Activated naive CD4-positive, alpha-beta T cell treated with anti-CD3 and anti-CD28 coated beads, Interleukin-2, amount 50 U/mL, for 16 hours (primary cell): ENCODE data around the gene RACGAP1.

Experiments used
- DNase-seq: peaks from one replicate; pipeline ENCODE4 v3.0.0-alpha.2; 2020

Gene RACGAP1

GRCh38 chr12:49967042-49967776 lies 58.1 kb downstream of the RACGAP1 start:
- DNase-seq, result peak; percentile 93

GRCh38 chr12:49966511-49967041 lies 58.7 kb downstream of the RACGAP1 start:
- no peak for DNase-seq

GRCh38 chr12:49965836-49966235 lies 59.5 kb downstream of the RACGAP1 start:
- DNase-seq, result no peak

GRCh38 chr12:49964849-49965624 lies 60.3 kb downstream of the RACGAP1 start:
- DNase-seq, result no peak

- no peak for DNase-seq
These were observed 61.1 kb downstream of the RACGAP1 start for GRCh38 chr12:49963976-49964815.

- no peak for DNase-seq
These were observed 62.2 kb downstream of the RACGAP1 start for GRCh38 chr12:49962861-49963765.

GRCh38 chr12:49961993-49962764 lies 63.1 kb downstream of the RACGAP1 start:
- no peak for DNase-seq

- no peak for DNase-seq
These were observed 64.0 kb downstream of the RACGAP1 start, which contains the start of gene AQP5 for GRCh38 chr12:49961111-49961922. TSS of gene AQP5 (plus strand) at chr12:49961872. CDS start at chr12:49962018, 146 bp downstream.

- DNase-seq, result no peak
These were observed 64.7 kb downstream of the RACGAP1 start for GRCh38 chr12:49960474-49961110.

GRCh38 chr12:49959685-49960473 lies 65.4 kb downstream of the RACGAP1 start:
- DNase-seq, result no peak

- DNase-seq, result no peak
These were observed 67.7 kb downstream of the RACGAP1 start for GRCh38 chr12:49957570-49957967.

GRCh38 chr12:49956663-49957569 lies 68.4 kb downstream of the RACGAP1 start:
- no peak for DNase-seq

GRCh38 chr12:49955899-49956662 lies 69.2 kb downstream of the RACGAP1 start:
- no peak for DNase-seq

GRCh38 chr12:49954863-49955830 lies 70.1 kb downstream of the RACGAP1 start:
- no peak for DNase-seq
